HCT116 (cell line): ENCODE measurements around the gene CCDC63. TPM values are rescaled to one million over a fixed set of nuclear protein-coding genes. Genes with fewer than 3 reads are reported as not detected.
A peak's percentile ranks its signal among the peaks of the same experiment; 100 is the strongest.

Experiments used
- ATAC-seq: fragments of 200-7000 bp; cut with Tn5 transposase; 2 replicates; pipeline ENCODE4 v1.9.1; 2020; ENCODE audit warnings: mild to moderate bottlenecking, moderate library complexity
- BruUV-seq: library from RNA; stranded (reverse); fragments of 400-500 nt; replicated peaks from 2 replicates; lab custom pipeline; 2021; lab: Mats Ljungman, UMichigan
- CTCF ChIA-PET: fragments of 300-600 bp; sonication (Branson Sonifier 250); formaldehyde crosslinking; loops from one replicate; lab custom pipeline; 2021; ENCODE audit warnings: antibody characterized with exemption; lab: Charles Lee
- POLR2A ChIA-PET: fragments of 300-600, 350-600 bp; sonication (Branson Sonifier 250); formaldehyde crosslinking; loops from one replicate; lab custom pipeline; 2021; ENCODE audit warnings: antibody characterized with exemption; lab: Charles Lee
- RAD21 ChIA-PET, 2 experiments: fragments of 300-600 bp; sonication (Branson Sonifier 250); formaldehyde crosslinking; loops; one replicate each; lab custom pipeline; 2023; ENCODE audit warnings: low total read pairs in 2 of 2; ENCODE audit not compliant: uncharacterized antibody in 2 of 2, unreplicated experiment in 2 of 2, low non-redundant PET in 1 of 2; lab: Charles Lee
- DNase-seq: peaks from one replicate; pipeline ENCODE4 v3.0.0-alpha.2; 2010; ENCODE audit warnings: low read depth, low spot score
- H2AFZ ChIP-seq: fragments of 200-600 bp; shearing (Covaris generic), sonication (generic); 2 replicates; pipeline ENCODE4 v1.6.1; 2017; ENCODE audit warnings: low read depth, mixed run types, mixed read lengths, antibody characterized with exemption, low read length; ENCODE audit not compliant: poor library complexity, severe bottlenecking
- H3K27ac ChIP-seq: 2 replicates; pipeline ENCODE4 v1.5.1; 2012; ENCODE audit warnings: low read depth, low read length
- H3K27me3 ChIP-seq: fragments of 200-600 bp; sonication (generic); 2 replicates; pipeline ENCODE4 v1.6.1; 2016; ENCODE audit warnings: mixed run types, low read length, mixed read lengths; ENCODE audit not compliant: insufficient read depth
- H3K36me3 ChIP-seq, 2 experiments: fragments of 200-500 bp in 1 of 2; fragments of 200-600 bp in 1 of 2; sonication (Bioruptor generic) in 1 of 2; sonication (generic) in 1 of 2; 2 replicates each; pipeline versions ENCODE4 v1.5.1 to v1.6.1; 2014 to 2016; ENCODE audit warnings: low read length in 2 of 2, inconsistent platforms in 1 of 2, mixed read lengths in 1 of 2, mixed run types in 1 of 2; ENCODE audit not compliant: insufficient read depth in 2 of 2, control insufficient read depth in 1 of 2
- H3K4me1 ChIP-seq, 2 experiments: fragments of 200-600 bp in 1 of 2; sonication (generic) in 1 of 2; 2 replicates each; pipeline versions ENCODE4 v1.5.1 to v1.6.1; 2012 to 2017; ENCODE audit warnings: low read length in 2 of 2, inconsistent platforms in 1 of 2, mild to moderate bottlenecking in 1 of 2, mixed read lengths in 1 of 2, mixed run types in 1 of 2, moderate library complexity in 1 of 2; ENCODE audit not compliant: insufficient read depth in 2 of 2, control insufficient read depth in 1 of 2
- H3K4me2 ChIP-seq: fragments of 200-600 bp; sonication (generic); 2 replicates; pipeline ENCODE4 v1.6.1; 2017; ENCODE audit warnings: mixed run types, low read length, mixed read lengths
- H3K4me3 ChIP-seq, 2 experiments: fragments of 200-600 bp in 1 of 2; sonication (generic) in 1 of 2; replicated peaks in 1 of 2; 2 replicates each; pipeline ENCODE4 v1.5.1; 2011 to 2016; ENCODE audit warnings: low read length in 2 of 2, control low read depth in 1 of 2, low read depth in 1 of 2, mild to moderate bottlenecking in 1 of 2, mixed read lengths in 1 of 2, mixed run types in 1 of 2
- H3K79me2 ChIP-seq: fragments of 200-600 bp; sonication (generic); 2 replicates; pipeline ENCODE4 v1.6.1; 2017; ENCODE audit warnings: mild to moderate bottlenecking, mixed run types, low read length, moderate library complexity, mixed read lengths; ENCODE audit not compliant: insufficient read depth
- H3K9ac ChIP-seq: fragments of 200-600 bp; sonication (generic); 2 replicates; pipeline ENCODE4 v1.6.1; 2016; ENCODE audit warnings: low read length, mixed read lengths
- H3K9me2 ChIP-seq: fragments of 200-600 bp; sonication (generic), shearing (Covaris generic); 2 replicates; pipeline ENCODE4 v1.6.1; 2017; ENCODE audit warnings: mixed run types, mild to moderate bottlenecking, moderate library complexity; ENCODE audit not compliant: insufficient read depth
- H3K9me3 ChIP-seq, 2 experiments: fragments of 200-500 bp in 1 of 2; fragments of 200-600 bp in 1 of 2; sonication (Bioruptor generic) in 1 of 2; sonication (generic) in 1 of 2; 2 replicates each; pipeline ENCODE4 v1.6.1; 2014 to 2017; ENCODE audit warnings: low read length in 2 of 2, mixed read lengths in 2 of 2, inconsistent platforms in 1 of 2, low read depth in 1 of 2, mild to moderate bottlenecking in 1 of 2, mixed run types in 1 of 2, moderate library complexity in 1 of 2; ENCODE audit not compliant: control insufficient read depth in 1 of 2, insufficient read depth in 1 of 2
- H4K20me1 ChIP-seq: fragments of 200-600 bp; sonication (generic), shearing (Covaris generic); 2 replicates; pipeline ENCODE4 v1.6.1; 2017; ENCODE audit warnings: mixed run types, mild to moderate bottlenecking, moderate library complexity; ENCODE audit not compliant: insufficient read depth
- CBX3 ChIP-seq: IDR thresholded peaks from 2 replicates; pipeline ENCODE4 v1.6.1; 2012; ENCODE audit warnings: low read depth
- ELF1 ChIP-seq: IDR thresholded peaks from 2 replicates; pipeline ENCODE4 v1.6.1; 2012; ENCODE audit warnings: low read depth, borderline replicate concordance
- EZH2phosphoT487 ChIP-seq: fragments of 200-600 bp; IDR thresholded peaks from 2 replicates; pipeline ENCODE4 v1.6.1; 2018; ENCODE audit warnings: antibody characterized with exemption, borderline replicate concordance
- FOSL1 ChIP-seq: IDR thresholded peaks from 2 replicates; pipeline ENCODE4 v1.6.1; 2012; ENCODE audit warnings: low read depth
- JUND ChIP-seq: IDR thresholded peaks from 2 replicates; pipeline ENCODE4 v1.6.1; 2012
- POLR2A ChIP-seq: IDR thresholded peaks from 2 replicates; pipeline ENCODE4 v1.7.0; 2011; ENCODE audit warnings: borderline replicate concordance; ENCODE audit not compliant: insufficient read depth, insufficient read length; ENCODE audit errors: extremely low read depth
- POLR2AphosphoS5 ChIP-seq: IDR thresholded peaks from 2 replicates; pipeline ENCODE4 v1.6.1; 2011; ENCODE audit warnings: mild to moderate bottlenecking, low read depth, low read length, moderate library complexity
- SRF ChIP-seq: IDR thresholded peaks from 2 replicates; pipeline ENCODE4 v1.6.1; 2012; ENCODE audit warnings: low read depth
- YY1 ChIP-seq: IDR thresholded peaks from 2 replicates; pipeline ENCODE4 v1.6.1; 2011; ENCODE audit warnings: low read length, low read depth, moderate library complexity, mild to moderate bottlenecking; ENCODE audit not compliant: insufficient replicate concordance; ENCODE audit errors: extremely low read depth
- ZFX ChIP-seq: fragments of 450-650 bp; IDR thresholded peaks from 2 replicates; pipeline ENCODE4 v1.6.1; 2017
- ZNF274 ChIP-seq: fragments of 200-500 bp; sonication (Bioruptor generic); IDR thresholded peaks from 2 replicates; pipeline ENCODE4 v1.6.1; 2014; ENCODE audit warnings: mild to moderate bottlenecking, low read depth, low read length, inconsistent platforms
- intact Hi-C: fragments of 100-400 bp; cut with micrococcal nuclease; formaldehyde crosslinking; loops from 2 replicates; pipeline ENCODE4 v1.10.0; 2022
- total RNA-seq: library from RNA; stranded (reverse); gene quantifications from one replicate; pipeline ENCODE4 v1.2.1, GENCODE V29; 2021; ENCODE audit not compliant: unreplicated experiment
- TF ChIP-seq, protein P1 (sequence below): IDR thresholded peaks from 2 replicates; pipeline ENCODE4 v1.6.1; 2012

The CCDC63 gene
- total RNA-seq, 1 experiment from 2014 or later, result 0.47 TPM

- Histone ChIP-seq H3K9ac (no peak overlapping the region), H2AFZ (no peak overlapping the region), H3K9me3 (no peaks in the 10 kb centered on the region), H3K4me1 (peaks cover 18 to 48% of the 10 kb centered on the region in 2 experiments), H4K20me1 (no peaks in the 10 kb centered on the region), H3K36me3 (no peaks in the 10 kb centered on the region), H3K79me2 (no peaks in the 10 kb centered on the region), H3K4me3 (no peak overlapping the region), H3K27me3 (no peaks in the 10 kb centered on the region), H3K9me2 (no peaks in the 10 kb centered on the region), H3K27ac (no peak overlapping the region), H3K4me2 (peak overlapping the region; percentile 58)
- ChIA-PET POLR2A (no interaction called here), RAD21 (no interaction called here), CTCF (interaction anchor here (0.5 kb wide), 1 partner anchor 7 kb away, joined by 3 read pairs; no protein-coding TSS in a partner anchor)
- intact Hi-C loops, result no loop called here
- TF ChIP-seq ELF1 (no peak), EZH2phosphoT487 (no peak), FOSL1 (no peak), ZNF274 (no peak), YY1 (no peak), POLR2AphosphoS5 (no peak), POLR2A (no peak), JUND (no peak), ZFX (no peak), SRF (no peak), CBX3 (no peak)
- TF ChIP-seq, protein P1, sequence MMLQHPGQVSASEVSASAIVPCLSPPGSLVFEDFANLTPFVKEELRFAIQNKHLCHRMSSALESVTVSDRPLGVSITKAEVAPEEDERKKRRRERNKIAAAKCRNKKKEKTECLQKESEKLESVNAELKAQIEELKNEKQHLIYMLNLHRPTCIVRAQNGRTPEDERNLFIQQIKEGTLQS, result no peak
- no peak for ATAC-seq
- BruUV-seq, result no TSS peak
- DNase-seq, result no peak
Observed at GRCh38 chr12:110930348-110931314, 83.8 kb downstream of the CCDC63 start.
